MCF 10A (cell line): ENCODE data around the gene STMN1. TPM values are rescaled to one million over a fixed set of nuclear protein-coding genes. Genes with fewer than 3 reads are reported as not detected.

Experiments
- BruUV-seq: library from RNA; stranded (reverse); fragments of 400-500 nt; replicated peaks from 2 replicates; lab custom pipeline; 2021; lab: Mats Ljungman, UMichigan
- CTCF ChIA-PET: fragments of 300-600 bp; sonication (Branson Sonifier 250); formaldehyde crosslinking; extraction: SDS; loops from one replicate; lab custom pipeline; 2021; ENCODE audit warnings: antibody characterized with exemption, inconsistent platforms; lab: Yijun Ruan, JAX
- POLR2A ChIA-PET: fragments of 300-600, 350-650 bp; sonication (Branson Sonifier 250); formaldehyde crosslinking; extraction: SDS; loops from one replicate; lab custom pipeline; 2020; ENCODE audit warnings: antibody characterized with exemption, inconsistent platforms; lab: Yijun Ruan, JAX
- DNase-seq: peaks from one replicate; pipeline ENCODE4 v3.0.0-alpha.2; 2018; ENCODE audit not compliant: unreplicated experiment
- H3K27ac Mint-ChIP-seq: one replicate; pipeline ENCODE4 v1.8.0; 2022; ENCODE audit warnings: mild to moderate bottlenecking, low read depth, mixed read lengths; ENCODE audit not compliant: unreplicated experiment
- H3K27me3 Mint-ChIP-seq: one replicate; pipeline ENCODE4 v1.8.0; 2022; ENCODE audit warnings: mixed read lengths; ENCODE audit not compliant: insufficient read depth, unreplicated experiment
- H3K36me3 Mint-ChIP-seq: one replicate; pipeline ENCODE4 v1.8.0; 2022; ENCODE audit warnings: mild to moderate bottlenecking, moderate library complexity, mixed read lengths; ENCODE audit not compliant: insufficient read depth, unreplicated experiment
- H3K4me1 Mint-ChIP-seq: one replicate; pipeline ENCODE4 v1.8.0; 2022; ENCODE audit warnings: mixed read lengths; ENCODE audit not compliant: insufficient read depth, unreplicated experiment
- H3K4me3 Mint-ChIP-seq: one replicate; pipeline ENCODE4 v1.8.0; 2022; ENCODE audit warnings: mild to moderate bottlenecking, moderate library complexity, mixed read lengths; ENCODE audit not compliant: unreplicated experiment
- H3K9me3 Mint-ChIP-seq: one replicate; pipeline ENCODE4 v1.8.0; 2022; ENCODE audit warnings: mixed read lengths; ENCODE audit not compliant: unreplicated experiment
- CTCF ChIP-seq: fragments of 200-600 bp; IDR thresholded peaks from one replicate; pipeline ENCODE4 v1.8.0; 2022; ENCODE audit warnings: antibody characterized with exemption, mild to moderate bottlenecking; ENCODE audit not compliant: unreplicated experiment
- intact Hi-C: fragments of 100-400 bp; cut with micrococcal nuclease; formaldehyde crosslinking; loops from 2 replicates; pipeline ENCODE4 v1.14.1; 2022
- total RNA-seq: library from RNA; stranded (reverse); gene quantifications from 2 replicates; pipeline ENCODE4 v1.2.3, GENCODE V29; 2022

Gene STMN1
- total RNA-seq, 1 experiment from 2014 or later, result 137 TPM

- H3K4me1 Mint-ChIP-seq, result peaks cover 7% of the 10 kb centered on the region
These were observed 6.0 kb upstream of the STMN1 start for GRCh38 chr1:25912076-25912831.

GRCh38 chr1:25911162-25911561 lies 4.9 kb upstream of the STMN1 start:
- CTCF ChIA-PET, result no interaction called here
- no peaks in the 10 kb centered on the region for H3K27me3 Mint-ChIP-seq
- H3K4me1 Mint-ChIP-seq, result peaks cover 7% of the 10 kb centered on the region

More at GRCh38 chr1:25912076-25912831, 6.0 kb upstream of the STMN1 start:
- POLR2A ChIA-PET, result no interaction called here
- H3K27me3 Mint-ChIP-seq, result no peaks in the 10 kb centered on the region
- H3K27ac Mint-ChIP-seq, result no peak overlapping the region
- CTCF ChIA-PET, result interaction anchor here (1.2 to 1.3 kb wide), 2 partner anchors 17 to 88 kb away, joined by 3 to 4 read pairs; no protein-coding TSS in a partner anchor
- no peaks in the 10 kb centered on the region for H3K9me3 Mint-ChIP-seq
- no peak overlapping the region for H3K4me3 Mint-ChIP-seq
- no peak for TF ChIP-seq CTCF
- intact Hi-C loops, result no loop called here
- BruUV-seq, result no TSS peak
- no peak for DNase-seq
- H3K36me3 Mint-ChIP-seq, result no peaks in the 10 kb centered on the region

GRCh38 chr1:25909040-25909439 lies 2.8 kb upstream of the STMN1 start:
- intact Hi-C loops, result no loop called here
- no TSS peak for BruUV-seq
- ChIA-PET POLR2A (no interaction called here), CTCF (interaction anchor here (0.6 to 1.5 kb wide), 2 partner anchors 13 to 324 kb away, joined by 3 to 5 read pairs; no protein-coding TSS in a partner anchor)
- H3K27ac Mint-ChIP-seq, result no peak overlapping the region
- H3K27me3 Mint-ChIP-seq, result no peaks in the 10 kb centered on the region
- no peak for DNase-seq
- H3K9me3 Mint-ChIP-seq, result no peaks in the 10 kb centered on the region
- no peak for TF ChIP-seq CTCF
- peaks cover 7% of the 10 kb centered on the region for H3K4me1 Mint-ChIP-seq
- no peaks in the 10 kb centered on the region for H3K36me3 Mint-ChIP-seq
- no peak overlapping the region for H3K4me3 Mint-ChIP-seq

More at GRCh38 chr1:25911162-25911561, 4.9 kb upstream of the STMN1 start:
- no peak overlapping the region for H3K27ac Mint-ChIP-seq
- POLR2A ChIA-PET, result no interaction called here
- H3K36me3 Mint-ChIP-seq, result no peaks in the 10 kb centered on the region
- DNase-seq, result no peak
- no TSS peak for BruUV-seq
- intact Hi-C loops, result no loop called here
- TF ChIP-seq CTCF, result no peak
- no peak overlapping the region for H3K4me3 Mint-ChIP-seq
- H3K9me3 Mint-ChIP-seq, result no peaks in the 10 kb centered on the region

- no TSS peak for BruUV-seq
- Mint-ChIP-seq H3K4me3 (no peak overlapping the region), H3K27ac (no peak overlapping the region), H3K27me3 (no peaks in the 10 kb centered on the region), H3K4me1 (peaks cover 11% of the 10 kb centered on the region), H3K36me3 (no peaks in the 10 kb centered on the region), H3K9me3 (no peaks in the 10 kb centered on the region)
- POLR2A ChIA-PET, result interaction anchor here (0.5 to 4.4 kb wide), 3 partner anchors 88 to 425 kb away, joined by 3 to 27 read pairs (median 4); partner anchors contain the start of gene PAFAH2
- intact Hi-C loops, result no loop called here
- CTCF ChIA-PET, result interaction anchor here (1.5 kb wide), 1 partner anchor 12 kb away, joined by 5 read pairs; no protein-coding TSS in a partner anchor
- TF ChIP-seq CTCF, result no peak
- no peak for DNase-seq
These were observed 1.9 kb upstream of the STMN1 start for GRCh38 chr1:25908161-25908560.
